NCI-H748 treated with DMSO at 0.1 percent for 48 hours (cell line): Measurements from ENCODE around the gene KRT79.

ENCODE experiments used
- DNase-seq: peaks from one replicate; lab custom pipeline; 2025; lab: John Stamatoyannopoulos, UW

KRT79 gene

DNA sequence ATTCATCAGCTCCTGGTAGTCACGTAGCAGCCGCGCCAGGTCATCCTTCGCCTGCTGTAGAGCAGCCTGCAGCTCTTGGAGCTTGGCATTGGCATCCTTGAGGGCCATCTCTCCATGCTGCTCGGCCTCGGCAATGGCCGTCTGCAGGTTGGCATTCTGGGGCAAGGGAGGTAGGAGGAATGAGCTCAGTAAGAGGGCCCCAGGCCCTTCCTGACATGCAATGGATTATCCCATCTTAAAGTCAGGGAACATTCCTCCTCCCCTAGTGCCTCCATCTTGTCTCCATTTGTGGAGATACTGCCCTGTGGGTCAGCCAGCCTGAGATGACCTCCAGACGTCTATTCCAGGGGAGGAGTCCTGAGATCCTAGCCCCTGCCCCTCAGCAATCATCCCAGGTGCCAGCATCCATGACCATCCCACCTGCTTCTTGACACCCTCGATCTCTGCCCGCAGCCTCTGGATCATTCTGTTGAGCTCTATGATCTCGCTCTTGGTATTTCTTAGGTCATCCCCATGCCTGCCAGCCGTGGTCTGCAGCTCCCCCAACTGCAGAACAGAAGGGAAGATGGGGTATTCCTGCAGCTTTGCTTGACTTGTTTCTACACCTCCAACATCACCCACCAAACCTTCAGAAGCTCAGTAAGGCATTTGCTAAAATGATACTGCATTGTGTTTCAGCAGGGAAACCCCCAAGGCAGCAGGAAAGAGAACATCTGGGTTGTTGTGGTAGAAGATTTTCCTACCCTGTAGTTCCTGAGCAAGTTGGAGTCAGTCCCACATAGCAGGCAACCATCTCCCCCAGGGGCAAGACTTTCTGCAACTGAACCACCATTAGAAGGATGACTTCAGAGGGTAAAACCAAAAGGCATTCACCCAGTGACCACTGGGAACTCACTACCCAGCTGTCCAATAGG lies 42.6 kb downstream of the KRT79 start:
- DNase-seq, result no peak

DNA sequence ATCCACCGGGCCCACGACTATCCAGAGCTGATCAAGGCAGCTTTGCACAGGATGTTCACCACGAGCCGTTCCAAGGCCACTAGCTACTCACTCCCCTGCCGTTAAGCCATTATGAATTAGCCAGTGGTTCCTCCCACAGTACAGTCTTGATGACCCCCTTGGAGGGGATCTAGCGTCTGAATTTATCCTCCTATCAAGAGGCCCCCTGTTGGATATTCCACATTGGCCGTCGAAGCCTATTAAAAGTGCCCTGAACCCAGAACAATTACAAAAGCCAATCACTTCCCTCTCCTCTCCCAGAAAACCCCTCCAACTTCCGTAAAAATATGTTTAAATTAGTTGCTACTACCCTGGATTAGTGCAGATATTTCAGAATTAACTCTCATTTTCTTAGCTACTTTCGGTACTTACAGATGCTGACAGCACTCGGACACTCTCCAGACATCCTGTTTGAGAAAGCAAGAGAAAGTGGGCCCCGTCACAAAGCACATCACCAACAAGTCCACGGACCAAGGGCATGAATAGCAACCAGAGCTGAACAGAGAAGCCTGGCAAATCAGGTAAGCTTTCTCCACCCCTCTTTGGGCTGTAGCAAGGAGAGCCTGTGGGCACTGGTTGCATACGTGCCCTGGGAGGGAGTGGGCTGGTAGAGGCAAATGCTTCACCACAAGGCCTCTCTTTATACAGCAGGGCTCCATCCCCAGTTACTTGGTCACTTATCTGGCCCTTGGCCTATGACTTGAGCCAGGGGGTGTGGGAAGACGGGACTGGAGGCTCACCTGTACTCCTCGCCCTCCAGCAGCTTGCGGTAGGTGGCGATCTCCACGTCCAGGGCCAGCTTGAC lies 43.5 kb downstream of the KRT79 start:
- DNase-seq, result no peak

GRCh38 chr12:52789637-52790426 lies 44.3 kb downstream of the KRT79 start:
- DNase-seq, result no peak

GRCh38 chr12:52788876-52789636 lies 45.1 kb downstream of the KRT79 start:
- no peak for DNase-seq

GRCh38 chr12:52788192-52788875 lies 45.8 kb downstream of the KRT79 start:
- no peak for DNase-seq

DNA sequence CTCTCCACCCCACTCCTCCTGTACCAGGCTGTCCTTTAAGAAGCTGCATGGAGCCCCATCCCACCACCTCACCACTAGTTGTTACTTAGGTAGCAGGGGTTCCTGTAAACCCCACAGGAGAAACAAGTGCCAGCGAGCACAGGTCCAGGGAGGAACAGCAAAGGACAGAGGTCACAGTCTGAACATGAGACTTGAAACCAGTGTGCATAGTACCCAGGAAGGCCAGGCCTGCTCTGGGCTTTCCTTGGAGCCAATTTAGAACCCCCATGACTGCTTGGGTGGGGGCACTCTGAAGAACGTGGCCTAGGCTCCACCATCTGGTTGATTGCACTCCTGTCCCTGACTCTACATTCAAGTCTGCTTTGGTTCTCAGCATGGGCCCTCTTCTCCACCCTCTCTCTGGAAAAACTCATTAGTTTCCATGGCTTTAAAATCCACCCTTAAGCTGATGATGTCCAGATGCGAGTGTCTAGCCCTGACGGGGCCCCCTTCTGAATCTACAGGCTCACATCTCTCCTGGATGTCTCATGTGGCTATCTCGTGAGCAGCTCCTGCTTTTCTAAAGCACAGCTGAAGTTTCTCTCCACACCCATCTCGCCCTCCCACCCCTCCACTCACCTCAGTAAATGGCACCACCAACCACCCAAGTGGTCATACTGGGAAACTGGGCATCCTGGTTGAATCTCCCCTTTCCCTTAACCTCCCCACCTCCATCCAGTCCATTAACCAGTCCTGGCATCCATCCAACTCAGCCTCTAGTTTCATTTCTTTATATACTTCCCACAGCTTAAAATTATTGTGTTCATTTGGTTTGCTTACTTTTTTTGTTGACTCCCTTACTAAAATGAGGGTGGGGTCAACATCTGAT lies 46.6 kb downstream of the KRT79 start:
- peak; percentile 18 for DNase-seq

GRCh38 chr12:52784909-52785308 lies 49.2 kb downstream of the KRT79 start:
- no peak for DNase-seq

DNA sequence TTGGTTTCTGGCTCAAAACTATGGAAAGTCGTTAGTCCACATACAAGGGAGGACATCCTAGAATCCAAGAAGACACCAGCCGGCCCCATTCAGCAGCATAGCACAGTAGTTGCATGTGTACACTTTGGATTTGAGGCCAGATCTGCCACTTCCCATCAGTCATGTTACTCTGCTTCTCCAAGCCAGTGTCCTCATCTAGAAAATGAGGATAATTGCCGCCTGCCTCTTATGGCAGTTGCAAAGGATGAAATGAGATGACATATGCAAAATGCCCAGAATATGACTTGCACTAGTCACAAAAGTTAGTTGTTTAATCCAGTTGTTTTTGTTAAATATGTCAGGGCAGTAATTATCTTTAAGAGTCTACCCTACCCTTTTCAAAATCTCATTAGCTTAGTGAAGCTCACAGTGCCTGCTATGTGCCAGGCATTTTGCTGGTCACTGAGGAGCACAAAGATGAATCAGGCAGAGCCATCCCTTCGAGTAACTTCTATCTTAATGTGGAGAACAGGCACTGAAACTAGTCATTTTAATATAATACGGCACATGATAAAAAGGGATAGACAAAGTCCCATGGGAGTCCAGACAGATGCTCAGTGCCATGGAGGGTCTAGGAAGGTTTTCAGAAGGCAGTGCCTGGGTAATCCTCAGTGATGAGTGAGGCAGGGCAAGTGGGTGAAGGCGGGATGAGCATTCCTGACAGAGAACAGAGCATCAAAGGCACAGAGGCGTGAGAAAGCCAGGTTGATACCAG lies 50.4 kb downstream of the KRT79 start:
- no peak for DNase-seq

DNA sequence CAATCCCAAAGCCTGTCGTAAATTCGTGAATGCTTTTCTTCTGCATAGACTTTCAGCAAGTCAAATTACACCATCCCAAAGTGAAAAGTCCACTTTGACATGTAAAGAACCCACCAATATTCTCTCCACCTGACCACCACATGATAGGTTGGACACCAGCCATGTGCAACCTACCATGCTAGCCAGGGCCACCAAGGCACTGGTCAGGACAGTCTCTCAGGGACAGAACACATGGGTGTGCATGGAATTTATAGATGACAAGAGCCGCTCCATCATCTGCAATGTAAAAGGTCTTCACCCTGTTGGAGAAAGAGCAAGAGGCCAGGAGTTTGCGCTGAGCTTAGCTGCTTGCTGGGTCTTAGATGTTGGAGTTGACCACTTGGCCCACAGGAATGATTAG lies 51.6 kb downstream of the KRT79 start:
- DNase-seq, result no peak

GRCh38 chr12:52781399-52782082 lies 52.6 kb downstream of the KRT79 start:
- no peak for DNase-seq

- DNase-seq, result no peak
Observed at GRCh38 chr12:52779914-52780313, 54.2 kb downstream of the KRT79 start.

GRCh38 chr12:52778833-52779232 lies 55.3 kb downstream of the KRT79 start:
- DNase-seq, result no peak

- no peak for DNase-seq
Observed at GRCh38 chr12:52777566-52777965, 56.5 kb downstream of the KRT79 start.

DNA sequence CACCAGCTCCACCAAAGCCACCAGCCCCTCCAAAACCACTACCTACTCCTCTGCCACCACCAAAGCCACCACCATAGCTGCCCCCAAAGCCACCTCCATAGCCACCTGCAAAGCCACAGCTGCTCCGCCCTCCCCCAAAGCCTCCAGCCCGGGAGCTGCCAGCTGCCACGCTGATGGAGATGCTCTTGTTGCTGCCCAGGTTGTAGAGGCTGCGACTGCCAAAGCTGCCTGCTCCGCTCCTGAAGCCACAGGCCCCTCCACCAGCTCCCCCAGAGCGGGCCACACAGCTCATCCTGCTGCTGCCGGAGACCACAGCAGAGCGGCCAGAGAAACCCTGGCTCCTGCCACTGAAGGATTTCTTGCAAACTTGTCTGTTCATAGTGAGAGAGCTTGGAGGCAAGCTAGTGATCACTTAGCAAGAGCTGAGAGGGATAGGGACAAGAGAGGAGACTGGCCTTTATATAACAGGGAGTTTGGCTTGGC lies 57.2 kb downstream of the KRT79 start, which contains the start of gene KRT76:
TSS of gene KRT76 (minus strand) at position 433 of the 483 bp plus-strand sequence. CDS start at position 379, 54 bp downstream.
- DNase-seq, result no peak

DNA sequence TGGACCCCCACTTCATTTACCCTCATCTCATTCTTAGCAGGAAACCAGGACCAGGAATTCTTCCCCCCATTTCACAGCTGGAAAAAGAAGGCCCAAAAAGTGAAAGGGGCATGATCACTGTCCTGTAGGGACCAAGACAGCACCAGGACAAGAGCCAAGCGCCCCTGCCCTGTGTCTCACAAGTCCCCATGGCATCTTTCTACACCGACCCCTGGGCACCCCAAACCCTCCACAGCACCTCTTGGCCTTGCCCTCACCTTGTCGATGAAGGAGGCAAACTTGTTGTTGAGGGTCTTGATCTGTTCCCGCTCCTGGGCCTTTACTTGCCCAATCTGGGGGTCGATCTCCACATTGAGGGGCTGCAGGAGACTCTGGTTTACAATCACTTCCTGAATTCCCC lies 57.7 kb downstream of the KRT79 start:
- no peak for DNase-seq

- DNase-seq, result no peak
Observed at GRCh38 chr12:52774629-52775250, 59.4 kb downstream of the KRT79 start.

GRCh38 chr12:52772772-52773171 lies 61.3 kb downstream of the KRT79 start:
- no peak for DNase-seq

- DNase-seq, result no peak
Observed at GRCh38 chr12:52772188-52772587, 61.9 kb downstream of the KRT79 start.
